Cardiac fibroblast (primary cell): ENCODE measurements around the gene PLCG2.

Experiments used
- DNase-seq, 2 donors: peaks; one replicate each; pipeline versions ENCODE4 v3.0.0 to v3.0.0-alpha.2; 2010; ENCODE audit warnings: low read depth in 2 of 2
- H3K4me3 ChIP-seq, 2 donors: replicated peaks in 1 of 2; 1 replicate in 1 of 2; 2 replicates in 1 of 2; pipeline ENCODE4 v1.5.1; 2011; ENCODE audit warnings: low read depth in 2 of 2, low read length in 2 of 2, mild to moderate bottlenecking in 2 of 2, moderate library complexity in 1 of 2
- CTCF ChIP-seq: IDR thresholded peaks from one replicate; pipeline ENCODE4 v1.5.1; 2011; ENCODE audit warnings: low read depth, mild to moderate bottlenecking, low read length, inconsistent platforms

Gene PLCG2

GRCh38 chr16:81927561-81928185 is 148.6 kb downstream of the PLCG2 start:
- DNase-seq, result no peak
- no peak overlapping the region for H3K4me3 ChIP-seq
- TF ChIP-seq CTCF, result no peak

GRCh38 chr16:81928271-81928918 is 149.3 kb downstream of the PLCG2 start:
- no peak overlapping the region for H3K4me3 ChIP-seq
- no peak for DNase-seq
- no peak for TF ChIP-seq CTCF

- TF ChIP-seq CTCF, result no peak
- no peak for DNase-seq
- H3K4me3 ChIP-seq, result no peak overlapping the region
Observed at GRCh38 chr16:81928975-81929374, 149.9 kb downstream of the PLCG2 start.

GRCh38 chr16:81929841-81930240 is 150.8 kb downstream of the PLCG2 start:
- H3K4me3 ChIP-seq, result no peak overlapping the region
- no peak for DNase-seq
- TF ChIP-seq CTCF, result no peak

- H3K4me3 ChIP-seq, result no peak overlapping the region
- no peak for TF ChIP-seq CTCF
- DNase-seq, result no peak
Observed at GRCh38 chr16:81931927-81932326, 152.8 kb downstream of the PLCG2 start.

GRCh38 chr16:81932668-81933067 is 153.6 kb downstream of the PLCG2 start:
- no peak overlapping the region for H3K4me3 ChIP-seq
- TF ChIP-seq CTCF, result no peak
- DNase-seq, result no peak
